ENCODE data around the gene AVPR2.

GRCh38 chrX:153930011-153930910 lies 25.8 kb downstream of the AVPR2 start:
- no peak for TF ChIP-seq CTCF (IDR thresholded peaks at IDR 0.05)
- TF ChIP-seq EZH2 (IDR thresholded peaks at IDR 0.05; ENCODE audit: borderline replicate concordance, insufficient read depth, low read depth, low read length, poor library complexity, severe bottlenecking) = no peak
